GOT3 (cell line): ENCODE measurements around the gene SHD.
"Not testable (repeated sequence)": the region's sequence is repeated elsewhere in the genome, so short reads cannot be mapped to it uniquely, and the experiment has no call there.

Source experiments
- DNase-seq: peaks from one replicate; lab custom pipeline; 2025; ENCODE audit warnings: mixed read lengths; lab: John Stamatoyannopoulos, UW

Gene SHD, protein sequence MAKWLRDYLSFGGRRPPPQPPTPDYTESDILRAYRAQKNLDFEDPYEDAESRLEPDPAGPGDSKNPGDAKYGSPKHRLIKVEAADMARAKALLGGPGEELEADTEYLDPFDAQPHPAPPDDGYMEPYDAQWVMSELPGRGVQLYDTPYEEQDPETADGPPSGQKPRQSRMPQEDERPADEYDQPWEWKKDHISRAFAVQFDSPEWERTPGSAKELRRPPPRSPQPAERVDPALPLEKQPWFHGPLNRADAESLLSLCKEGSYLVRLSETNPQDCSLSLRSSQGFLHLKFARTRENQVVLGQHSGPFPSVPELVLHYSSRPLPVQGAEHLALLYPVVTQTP

DNA sequence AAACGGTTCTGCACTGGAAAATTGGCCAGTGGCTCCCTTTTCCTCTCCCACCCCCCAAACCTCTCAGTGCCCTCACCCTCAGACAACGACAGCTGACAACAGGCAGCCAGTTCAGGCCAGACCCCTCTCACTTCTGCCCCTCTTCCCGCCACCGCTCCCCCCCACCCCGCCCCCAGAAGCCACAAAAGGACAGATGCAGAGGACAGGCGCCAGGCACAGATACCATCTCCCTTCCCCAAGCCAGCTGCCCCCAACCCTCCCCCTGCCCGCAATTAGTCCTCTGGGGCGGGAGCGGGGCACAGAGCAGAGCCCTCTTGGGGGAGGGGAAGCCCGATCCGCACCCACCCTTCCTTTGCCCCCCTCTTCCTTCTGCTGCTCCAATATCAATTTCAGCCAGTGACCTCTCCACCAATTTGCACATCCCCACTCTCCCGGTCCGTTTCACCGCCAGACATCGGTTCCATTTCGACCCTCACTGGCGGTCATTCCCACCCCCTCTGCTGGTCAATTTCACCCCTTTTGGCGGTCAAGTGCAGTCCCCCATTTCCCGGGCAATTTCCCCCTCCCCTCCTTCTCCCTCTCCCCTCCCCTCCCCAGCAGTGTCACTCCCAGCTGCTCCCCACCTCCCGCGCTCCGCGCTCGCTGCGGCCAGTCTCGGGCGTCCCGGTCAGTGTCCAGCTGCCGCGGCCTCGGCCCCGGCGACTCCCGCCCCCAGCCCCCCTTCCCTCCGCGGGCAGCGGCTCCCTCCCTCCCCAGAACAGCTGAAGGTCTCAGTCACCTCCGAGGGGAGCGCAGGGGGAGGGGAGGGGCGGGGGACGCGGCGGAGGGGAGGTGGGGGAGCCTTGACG is at the start of gene SHD:
SHD (plus strand) TSS at position 848 of the 848 bp plus-strand sequence. CDS start 798 bp downstream, outside the sequence.
- DNase-seq: no peak

DNA sequence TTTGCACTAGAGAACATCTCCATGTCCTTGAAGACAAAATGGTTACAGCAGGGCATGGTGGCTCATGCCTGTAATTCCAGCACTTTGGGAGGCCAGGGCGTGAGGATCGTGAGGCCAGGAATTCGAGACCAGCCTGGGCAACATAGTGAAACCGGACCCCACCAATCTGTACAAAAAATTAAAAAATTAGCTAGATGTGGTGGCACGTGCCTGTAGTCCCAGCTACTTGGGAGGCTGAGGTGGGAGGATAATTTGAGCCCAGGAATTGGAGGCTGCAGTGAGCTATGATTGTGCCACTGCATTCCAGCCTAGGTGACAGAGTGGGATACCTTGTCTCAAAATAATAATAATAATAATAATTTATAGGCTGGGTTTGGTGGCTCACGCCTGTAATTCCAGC is 48.8 kb upstream of the SHD start:
- DNase-seq: not testable (repeated sequence)

DNA sequence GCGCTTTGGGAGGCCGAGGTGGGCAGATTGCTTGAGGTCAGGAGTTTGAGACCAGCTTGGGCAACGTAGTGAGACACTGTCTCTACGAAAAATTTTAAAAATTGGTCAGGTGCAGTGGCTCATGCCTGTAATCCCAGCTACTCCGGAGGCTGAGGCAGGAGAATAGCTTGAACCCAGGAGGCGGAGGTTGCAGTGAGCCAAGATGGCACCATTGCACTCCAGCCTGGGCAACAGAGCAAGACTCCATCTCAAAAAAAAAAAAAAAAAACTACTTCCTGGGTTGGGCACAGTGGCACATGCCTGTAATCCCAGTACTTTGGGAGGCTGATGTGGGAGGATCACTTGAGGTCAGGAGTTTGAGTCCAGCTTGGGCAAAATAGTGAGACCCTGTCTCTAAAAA is 47.5 kb upstream of the SHD start:
- DNase-seq: not testable (repeated sequence)

DNA sequence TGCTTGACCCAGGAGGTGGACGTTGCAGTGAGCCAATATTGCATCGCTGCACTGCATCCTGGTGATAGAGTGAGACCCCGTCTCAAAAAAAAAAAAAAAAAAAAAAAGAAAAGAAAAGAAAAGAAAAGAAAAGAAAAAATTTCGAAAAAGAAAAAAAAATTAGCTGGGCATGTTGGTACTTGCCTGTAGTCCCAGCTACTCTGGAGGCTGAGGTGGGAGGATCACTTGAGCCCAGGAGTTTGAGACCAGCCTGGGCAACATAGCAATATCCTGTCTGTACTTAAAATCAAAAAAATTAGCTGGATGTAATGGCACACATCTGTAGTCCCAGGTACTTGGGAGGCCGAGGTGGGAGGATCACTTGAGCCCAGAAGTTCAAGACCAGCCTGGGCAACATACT is 46.9 kb upstream of the SHD start:
- not testable (repeated sequence) for DNase-seq

DNA sequence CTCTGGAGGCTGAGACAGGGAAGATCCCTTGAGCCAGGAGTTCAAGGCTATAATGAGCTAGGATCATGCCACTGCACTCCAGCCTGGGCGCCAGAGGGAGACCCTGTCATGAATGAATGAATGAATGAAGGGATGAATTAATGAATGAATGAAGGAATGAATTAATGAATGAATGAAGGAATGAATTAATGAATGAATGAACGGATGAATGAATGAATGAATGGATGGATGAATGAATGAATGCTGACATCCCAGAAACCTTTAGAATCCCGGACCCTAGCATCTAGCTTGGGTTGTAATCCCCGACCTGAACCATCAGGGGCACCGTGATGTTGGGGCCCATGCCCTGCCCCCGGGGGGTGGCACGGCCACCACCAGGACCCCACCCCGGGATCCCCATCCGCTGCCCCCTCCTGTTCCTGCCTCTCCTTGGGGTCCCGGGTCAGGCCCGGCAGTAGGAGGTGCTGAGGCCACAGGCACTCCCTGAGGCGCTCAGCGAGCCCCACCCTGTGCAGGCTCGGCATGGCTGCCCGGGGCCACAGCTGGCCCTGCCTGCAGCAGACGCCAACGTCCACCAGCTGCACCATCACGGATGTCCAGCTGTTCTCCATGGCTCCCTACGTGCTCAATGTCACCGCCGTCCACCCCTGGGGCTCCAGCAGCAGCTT is 46.3 kb upstream of the SHD start:
- DNase-seq: no peak

DNA sequence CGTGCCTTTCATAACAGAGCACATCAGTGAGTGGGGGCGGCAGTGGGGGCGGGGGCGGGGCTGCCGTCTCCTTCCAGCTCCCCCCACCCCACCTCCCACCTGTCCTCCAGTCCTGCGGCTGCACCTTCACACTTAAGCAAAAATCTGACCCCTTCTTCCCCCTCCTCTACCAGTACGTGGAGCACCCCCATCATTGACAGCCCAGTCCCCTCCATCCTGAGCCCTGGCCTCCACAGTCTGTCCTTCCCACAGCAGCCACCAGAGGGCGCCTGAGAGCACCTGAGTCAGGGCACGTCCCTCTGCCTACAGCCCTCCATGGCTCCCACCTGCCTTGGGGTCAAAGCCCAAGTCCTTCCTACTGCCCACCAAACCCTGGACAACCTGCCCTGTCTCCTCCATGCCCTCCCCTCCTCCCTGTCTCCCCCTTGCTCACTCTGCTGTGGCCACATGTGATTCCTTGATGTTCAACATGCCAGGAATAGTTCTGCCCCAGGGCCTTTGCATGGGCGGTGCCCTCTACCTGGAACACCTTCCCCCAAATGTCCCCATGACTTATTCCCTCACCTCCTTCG is 45.7 kb upstream of the SHD start:
- DNase-seq: no peak

DNA sequence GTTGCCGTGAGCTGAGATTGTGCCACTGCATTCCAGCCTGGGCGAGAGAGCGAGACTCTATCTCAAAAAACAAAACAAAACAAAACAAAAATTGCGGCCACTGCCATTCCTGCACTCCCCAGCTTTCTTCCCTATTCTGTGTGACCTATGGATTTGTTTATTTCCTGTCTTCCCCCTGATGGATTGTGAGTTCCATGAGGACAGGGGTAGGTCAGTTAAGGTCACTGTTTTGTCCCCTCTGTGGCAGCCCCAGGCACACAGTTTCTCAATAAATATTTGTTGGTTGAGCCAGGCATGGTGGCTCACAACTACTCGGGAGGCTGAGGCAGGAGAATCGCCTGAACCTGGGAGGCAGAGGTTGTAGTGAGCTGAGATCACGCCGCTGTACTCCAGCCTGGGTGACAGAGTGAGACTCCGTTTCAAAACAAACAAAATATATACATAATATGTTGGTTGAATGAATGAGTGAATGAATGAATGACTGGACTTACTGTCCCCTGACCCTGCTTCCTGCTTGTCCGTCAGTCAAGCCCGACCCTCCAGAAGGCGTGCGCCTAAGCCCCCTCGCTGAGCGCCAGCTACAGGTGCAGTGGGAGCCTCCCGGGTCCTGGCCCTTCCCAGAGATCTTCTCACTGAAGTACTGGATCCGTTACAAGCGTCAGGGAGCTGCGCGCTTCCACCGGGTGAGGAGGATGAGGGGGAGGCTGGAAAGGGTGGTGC is 44.8 kb upstream of the SHD start:
- no peak for DNase-seq

DNA sequence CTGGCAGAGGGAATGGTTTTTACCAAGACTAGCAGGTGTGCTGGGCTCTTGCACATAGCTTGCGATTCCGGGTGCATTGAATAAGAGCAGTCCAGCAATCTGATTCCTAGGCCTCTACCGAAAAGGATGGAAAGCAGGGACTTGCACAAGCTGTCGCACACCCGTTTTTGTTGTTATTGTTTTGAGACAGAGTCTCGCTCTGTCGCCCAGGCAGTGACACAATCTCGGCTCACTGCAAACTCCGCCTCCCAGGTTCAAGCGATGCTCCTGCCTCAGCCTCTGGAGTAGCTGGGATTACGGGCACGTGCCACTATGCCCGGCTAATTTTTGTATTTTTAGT is 44.2 kb upstream of the SHD start:
- no peak for DNase-seq

DNA sequence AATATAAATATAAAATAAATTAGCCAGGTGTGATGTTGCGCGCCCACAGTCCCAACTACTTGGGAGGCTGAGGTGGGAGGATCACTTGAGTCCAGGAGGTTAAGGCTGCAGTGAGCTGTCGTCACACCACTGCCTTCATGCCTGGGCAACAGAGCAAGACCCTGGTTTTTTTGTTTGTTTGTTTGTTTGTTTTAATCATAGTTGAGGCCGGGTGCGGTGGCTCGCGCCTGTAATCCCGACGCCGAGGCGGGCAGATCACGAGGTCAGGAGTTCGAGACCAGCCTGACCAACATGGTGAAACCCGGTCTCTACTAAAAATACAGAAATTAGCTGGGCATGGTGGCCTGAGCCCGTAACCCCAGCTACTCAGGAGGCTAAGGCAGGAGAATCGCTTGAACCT is 41.6 kb upstream of the SHD start:
- DNase-seq: not testable (repeated sequence)

DNA sequence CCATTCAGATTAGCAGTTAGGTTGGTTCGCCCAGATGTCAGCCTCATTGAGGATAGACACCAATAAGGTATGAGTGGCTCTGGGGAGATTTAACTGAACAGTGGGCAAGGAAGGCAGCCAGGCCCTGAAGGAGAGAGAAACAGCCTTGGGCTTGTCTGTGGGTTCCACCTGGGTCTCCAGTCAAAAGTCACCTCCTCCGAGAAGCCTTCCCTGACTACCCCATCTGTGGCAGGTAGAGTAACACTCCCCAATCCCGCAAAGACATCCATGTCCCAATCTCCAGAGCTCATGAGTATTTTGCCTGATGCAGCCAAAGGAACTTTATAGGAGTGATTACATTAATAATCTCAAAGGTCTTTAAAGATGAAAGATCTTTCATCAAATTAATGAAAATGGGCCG is 40.2 kb upstream of the SHD start:
- no peak for DNase-seq

DNA sequence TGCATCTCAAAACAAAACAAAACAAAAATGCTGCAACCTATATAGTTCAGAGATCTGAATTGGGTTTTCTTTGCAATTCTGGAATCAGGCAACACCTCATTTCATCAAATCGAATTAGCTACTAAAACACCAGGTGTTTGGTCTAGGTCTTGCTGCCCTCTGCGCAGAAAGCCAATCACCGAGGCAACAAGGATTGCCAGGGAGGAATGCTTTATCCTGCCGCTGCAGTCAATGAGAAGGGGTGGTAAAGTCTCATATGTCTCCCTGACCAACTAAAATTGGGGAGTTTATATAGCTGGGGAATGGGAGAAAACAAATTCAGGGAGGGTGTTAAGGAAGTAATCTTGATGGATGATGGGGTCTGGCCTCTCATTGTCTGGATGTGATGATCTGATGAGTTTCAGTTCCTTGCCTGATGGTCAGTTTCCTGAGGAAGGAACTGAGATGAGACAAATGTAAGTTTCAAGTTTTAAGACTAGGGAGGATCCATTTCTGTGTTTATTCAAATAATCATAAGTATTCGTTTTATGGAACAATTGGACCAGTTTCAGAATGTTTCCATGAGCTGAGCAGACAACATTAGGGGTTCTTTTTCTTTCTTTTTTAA is 37.1 kb upstream of the SHD start:
- no peak for DNase-seq

DNA sequence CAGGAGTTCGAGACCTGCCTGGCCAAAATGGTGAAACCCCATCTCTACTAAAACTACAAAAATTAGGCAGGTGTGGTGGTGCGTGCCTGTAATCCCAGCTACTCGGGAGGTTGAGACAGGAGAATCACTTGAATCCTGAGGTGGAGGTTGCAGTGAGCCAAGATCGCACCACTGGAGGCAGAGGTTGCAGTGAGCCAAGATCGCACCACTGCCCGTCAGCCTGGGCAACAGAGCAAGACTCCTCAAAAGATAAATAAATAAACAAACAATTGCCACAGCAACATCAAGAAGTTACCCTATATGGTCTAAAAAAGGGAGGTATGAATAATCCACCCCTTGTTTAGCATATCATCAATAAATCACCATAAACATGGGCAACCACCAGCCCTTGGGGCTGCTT is 33.1 kb upstream of the SHD start:
- not testable (repeated sequence) for DNase-seq

DNA sequence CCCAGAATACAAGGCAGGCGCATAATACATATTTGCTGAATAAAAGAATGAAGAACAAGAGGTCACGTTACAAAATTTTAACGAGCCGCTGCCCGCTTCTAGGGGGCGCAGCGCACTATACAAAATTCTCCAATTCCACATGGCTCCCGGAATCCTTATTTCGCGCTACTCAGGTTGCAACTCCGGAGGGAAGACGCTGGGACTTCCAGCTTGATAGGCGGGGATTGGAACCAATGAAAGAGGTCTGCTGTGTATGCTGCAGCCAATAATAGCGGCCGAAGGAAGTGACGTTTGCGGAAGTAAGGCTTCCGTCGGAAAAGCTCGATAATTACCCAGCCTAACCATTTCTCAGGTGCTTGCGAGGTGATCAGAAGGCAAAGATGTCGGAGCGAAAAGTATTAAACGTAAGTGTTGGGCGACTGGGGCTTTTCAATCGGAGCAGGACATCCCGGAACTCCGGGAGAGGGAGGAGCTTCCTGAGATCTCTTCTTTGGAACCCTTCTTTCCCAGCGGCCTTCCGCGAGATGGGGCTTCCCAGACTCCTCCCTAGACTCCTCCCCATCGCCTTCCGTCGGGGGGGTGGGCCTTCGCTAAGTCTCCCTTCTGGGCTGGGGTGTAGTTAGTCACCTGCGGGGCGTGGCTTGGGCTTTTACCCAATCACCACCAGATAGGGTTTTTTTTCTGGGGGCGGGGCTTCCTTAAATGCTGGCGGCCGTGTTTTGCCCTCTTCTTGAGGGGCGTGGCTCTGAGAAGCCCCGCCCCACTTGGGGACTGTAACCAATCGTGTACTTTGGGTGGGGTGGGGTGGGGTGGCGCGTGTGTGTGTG is 32.1 kb upstream of the SHD start, which contains the start of gene YJU2:
YJU2 (plus strand) TSS at position 314 of the 827 bp plus-strand sequence; CDS start at position 381, 67 bp downstream.
- DNase-seq: peak; percentile 94

DNA sequence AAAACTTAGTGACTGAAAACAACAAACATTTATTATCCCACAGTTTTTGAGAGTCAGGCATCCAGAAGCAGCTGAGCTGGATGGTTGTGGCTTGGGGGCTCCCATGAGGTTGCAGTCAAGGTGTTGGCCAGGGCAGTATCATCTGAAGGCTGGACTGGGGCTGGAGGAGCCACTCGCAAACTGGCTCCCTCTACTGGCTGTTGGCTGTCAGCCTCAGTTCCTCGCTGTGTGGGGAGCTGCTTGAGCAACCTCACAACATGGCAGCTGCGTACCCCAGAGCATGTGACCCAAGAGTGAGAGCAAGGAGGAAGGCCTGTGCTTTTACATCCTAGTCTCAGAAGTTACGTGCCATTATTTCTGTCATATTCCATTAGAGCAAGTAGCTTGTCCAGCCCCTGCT is 22.5 kb upstream of the SHD start:
- no peak for DNase-seq

DNA sequence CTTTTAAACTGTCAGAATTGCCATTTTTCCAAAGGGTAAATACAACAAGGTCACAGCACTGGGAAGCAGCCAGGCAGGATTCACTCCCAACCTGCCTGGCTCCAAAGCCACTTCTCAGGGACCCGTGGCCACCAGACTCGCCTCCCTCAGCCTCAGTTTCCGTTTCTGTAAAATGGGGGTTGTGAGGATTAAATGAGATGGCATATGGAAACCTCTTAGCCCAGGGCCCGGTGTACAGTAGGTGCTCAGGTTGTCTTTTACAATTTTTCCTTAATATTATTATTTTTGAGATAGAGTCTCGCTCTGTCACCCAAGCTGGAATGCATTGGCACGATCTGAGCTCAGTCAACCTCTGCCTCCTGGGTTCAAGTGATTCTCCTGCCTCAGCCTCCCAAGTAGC is 22.0 kb upstream of the SHD start:
- no peak for DNase-seq

DNA sequence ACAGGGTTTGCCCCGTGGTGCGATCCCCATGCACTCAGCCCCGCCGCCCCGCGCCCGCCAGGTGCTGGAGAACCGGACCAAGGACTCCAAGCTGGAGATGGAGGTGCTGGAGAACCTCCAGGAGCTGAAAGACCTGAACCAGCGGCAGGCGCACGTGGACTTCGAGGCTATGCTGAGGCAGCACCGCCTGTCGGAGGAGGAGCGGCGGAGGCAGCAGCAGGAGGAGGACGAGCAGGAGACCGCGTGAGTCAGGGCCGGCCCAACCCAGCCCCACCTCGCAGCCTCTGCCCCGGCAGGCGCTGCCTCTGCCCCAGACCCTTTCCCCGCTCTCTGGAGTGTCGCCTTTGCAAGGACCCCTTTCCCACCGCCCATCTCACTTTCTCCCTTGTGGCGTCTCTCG is 20.9 kb upstream of the SHD start:
- no peak for DNase-seq

DNA sequence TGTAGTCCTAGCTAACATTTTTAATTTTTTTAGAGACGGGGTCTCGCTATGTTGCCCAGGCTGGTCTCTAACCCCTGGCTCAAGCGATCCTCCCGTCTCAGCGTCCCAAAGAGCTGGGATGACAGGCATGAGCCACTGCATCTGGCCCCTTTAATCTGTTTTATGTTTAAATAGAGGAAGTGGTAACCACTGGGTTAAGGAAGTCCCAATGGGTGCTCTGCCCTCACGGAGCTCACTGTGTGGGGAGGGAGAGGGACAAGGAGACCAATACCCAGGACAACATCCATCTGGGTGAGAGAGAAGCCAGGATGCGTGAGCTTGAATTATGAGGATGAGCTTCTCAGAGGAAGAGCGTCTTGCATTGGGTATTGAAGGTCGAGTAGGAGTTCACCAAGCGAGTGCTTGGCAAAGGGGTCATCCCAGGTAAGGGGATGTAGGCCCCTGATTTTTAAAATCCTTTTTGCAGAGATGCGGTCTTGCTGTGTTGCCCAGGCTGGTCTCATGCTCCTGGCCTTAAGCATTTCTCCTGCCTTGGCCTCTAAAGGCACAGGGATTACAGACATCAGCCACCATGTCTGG is 18.4 kb upstream of the SHD start:
- DNase-seq: no peak

DNA sequence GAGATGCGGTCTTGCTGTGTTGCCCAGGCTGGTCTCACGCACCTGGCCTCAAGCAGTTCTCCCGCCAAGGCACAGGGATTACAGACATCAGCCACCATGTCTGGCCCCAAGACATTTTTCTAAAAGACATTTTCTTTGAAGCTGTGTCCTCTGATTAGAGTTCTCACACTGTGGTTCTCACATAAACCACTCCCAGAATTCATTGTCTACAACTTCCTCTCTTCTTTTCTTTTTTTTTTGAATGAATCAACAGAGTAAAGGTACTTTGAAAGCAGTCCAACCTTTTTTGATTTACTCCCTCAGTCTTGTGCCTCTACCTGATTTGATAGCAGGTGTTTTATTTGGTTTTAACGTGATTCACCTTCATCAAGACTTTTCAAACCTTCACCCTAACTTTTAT is 14.3 kb upstream of the SHD start:
- DNase-seq: no peak

DNA sequence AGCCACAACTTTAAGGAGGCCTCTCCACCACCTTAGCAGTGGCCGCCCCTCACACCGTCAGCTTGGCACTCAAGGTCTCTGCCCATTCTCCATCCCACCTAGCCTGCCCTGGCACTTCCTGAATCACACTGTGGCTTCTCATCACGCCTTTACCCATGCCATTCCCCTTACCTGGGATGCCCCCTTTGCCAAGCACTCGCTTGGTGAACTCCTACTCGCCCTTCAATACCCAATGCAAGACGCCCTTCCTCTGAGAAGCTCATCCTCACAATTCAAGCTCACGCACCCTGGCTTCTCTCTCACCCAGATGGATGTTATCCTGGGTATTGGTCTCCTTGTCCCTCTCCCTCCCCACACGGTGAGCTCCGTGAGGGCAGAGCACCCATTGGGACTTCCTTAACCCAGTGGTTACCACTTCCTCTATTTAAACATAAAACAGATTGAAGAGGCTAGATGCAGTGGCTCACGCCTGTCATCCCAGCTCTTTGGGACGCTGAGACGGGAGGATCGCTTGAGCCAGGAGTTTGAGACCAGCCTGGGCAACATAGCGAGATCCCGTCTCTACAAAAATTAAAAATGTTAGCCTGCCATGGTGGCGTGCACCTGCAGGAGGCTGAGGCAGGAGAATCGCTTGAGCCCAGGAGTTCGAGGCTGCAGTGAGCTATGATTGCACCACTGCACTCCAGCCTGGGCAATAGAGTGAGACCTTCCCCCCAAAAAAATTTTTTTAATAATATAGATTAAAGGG is 12.6 kb upstream of the SHD start:
- DNase-seq: no peak
